ENCODE data around the gene RBPMS2. TPM values are rescaled to one million over a fixed set of nuclear protein-coding genes. Genes with fewer than 3 reads are reported as not detected.

RBPMS2 gene
- total RNA-seq, 1 donor from 2014 or later, result 1.9 TPM

DNA sequence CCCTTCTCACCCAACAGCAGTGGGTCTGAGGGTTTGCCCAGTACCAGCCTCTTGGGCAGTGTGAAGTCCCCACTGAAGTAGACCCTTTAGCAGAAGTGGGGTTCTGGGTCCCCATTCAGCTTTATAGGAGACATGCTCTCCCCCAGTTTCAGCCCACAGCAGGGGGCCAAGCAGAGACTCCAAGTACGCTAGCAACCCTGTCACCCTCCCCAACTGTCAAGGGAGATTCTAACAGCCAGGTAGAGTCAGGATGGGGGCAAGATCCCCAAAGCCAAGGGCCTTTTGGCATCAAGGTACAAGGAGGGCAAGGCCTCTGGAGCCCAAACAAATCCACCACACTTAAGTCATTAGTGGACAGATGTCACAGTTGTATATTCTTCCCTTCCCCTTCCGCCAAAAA lies 1.8 kb downstream of the RBPMS2 start:
- no peak for DNase-seq (ENCODE audit: low read depth)
- TF ChIP-seq, protein P1, sequence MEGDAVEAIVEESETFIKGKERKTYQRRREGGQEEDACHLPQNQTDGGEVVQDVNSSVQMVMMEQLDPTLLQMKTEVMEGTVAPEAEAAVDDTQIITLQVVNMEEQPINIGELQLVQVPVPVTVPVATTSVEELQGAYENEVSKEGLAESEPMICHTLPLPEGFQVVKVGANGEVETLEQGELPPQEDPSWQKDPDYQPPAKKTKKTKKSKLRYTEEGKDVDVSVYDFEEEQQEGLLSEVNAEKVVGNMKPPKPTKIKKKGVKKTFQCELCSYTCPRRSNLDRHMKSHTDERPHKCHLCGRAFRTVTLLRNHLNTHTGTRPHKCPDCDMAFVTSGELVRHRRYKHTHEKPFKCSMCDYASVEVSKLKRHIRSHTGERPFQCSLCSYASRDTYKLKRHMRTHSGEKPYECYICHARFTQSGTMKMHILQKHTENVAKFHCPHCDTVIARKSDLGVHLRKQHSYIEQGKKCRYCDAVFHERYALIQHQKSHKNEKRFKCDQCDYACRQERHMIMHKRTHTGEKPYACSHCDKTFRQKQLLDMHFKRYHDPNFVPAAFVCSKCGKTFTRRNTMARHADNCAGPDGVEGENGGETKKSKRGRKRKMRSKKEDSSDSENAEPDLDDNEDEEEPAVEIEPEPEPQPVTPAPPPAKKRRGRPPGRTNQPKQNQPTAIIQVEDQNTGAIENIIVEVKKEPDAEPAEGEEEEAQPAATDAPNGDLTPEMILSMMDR (IDR thresholded peaks at IDR 0.05; ENCODE audit: insufficient read depth, low read length, poor library complexity, severe bottlenecking), result no peak
- Histone ChIP-seq H3K36me3 (ENCODE audit: control insufficient read depth, insufficient read depth, low read length) (no peaks in the 10 kb centered on the region), H3K27me3 (ENCODE audit: control insufficient read depth, insufficient read depth, low read length) (peaks cover 11% of the 10 kb centered on the region), H3K4me3 (ENCODE audit: low read depth, low read length) (no peak overlapping the region)

- Histone ChIP-seq H3K4me3 (ENCODE audit: low read depth, low read length) (no peak overlapping the region), H3K27me3 (ENCODE audit: control insufficient read depth, insufficient read depth, low read length) (peaks cover 11% of the 10 kb centered on the region), H3K36me3 (ENCODE audit: control insufficient read depth, insufficient read depth, low read length) (no peaks in the 10 kb centered on the region)
- TF ChIP-seq, protein P1 (IDR thresholded peaks at IDR 0.05; ENCODE audit: insufficient read depth, low read length, poor library complexity, severe bottlenecking), result no peak
- DNase-seq (ENCODE audit: low read depth), result no peak
These were observed 2.4 kb downstream of the RBPMS2 start for GRCh38 chr15:64772964-64773363.

GRCh38 chr15:64772488-64772887 lies 2.9 kb downstream of the RBPMS2 start:
- H3K4me3 ChIP-seq (ENCODE audit: low read depth, low read length), result no peak overlapping the region
- H3K36me3 ChIP-seq (ENCODE audit: control insufficient read depth, insufficient read depth, low read length), result no peaks in the 10 kb centered on the region
- TF ChIP-seq, protein P1 (IDR thresholded peaks at IDR 0.05; ENCODE audit: insufficient read depth, low read length, poor library complexity, severe bottlenecking), result no peak
- peaks cover 11% of the 10 kb centered on the region for H3K27me3 ChIP-seq (ENCODE audit: control insufficient read depth, insufficient read depth, low read length)
- DNase-seq (ENCODE audit: low read depth), result no peak

DNA sequence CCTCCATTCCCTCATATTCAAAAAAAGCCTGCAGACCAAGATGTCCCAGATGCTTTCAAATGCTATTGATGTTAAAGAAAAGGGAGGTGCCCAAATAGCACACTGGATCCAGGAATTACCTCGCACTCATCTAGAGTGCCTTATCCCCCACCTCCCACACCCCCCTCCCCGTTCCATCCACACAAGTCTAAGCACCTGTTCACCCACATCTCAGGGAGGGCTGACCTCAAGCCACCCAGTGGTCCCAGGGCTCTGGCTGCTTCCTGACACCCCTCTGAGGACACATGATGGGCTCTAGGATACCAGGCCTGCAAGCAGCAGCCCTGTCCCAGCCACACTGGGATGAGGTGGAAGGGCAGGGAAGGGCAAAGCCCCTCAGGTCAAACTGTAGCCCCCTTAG lies 4.8 kb downstream of the RBPMS2 start:
- H3K4me3 ChIP-seq (ENCODE audit: low read depth, low read length), result no peak overlapping the region
- TF ChIP-seq, protein P1 (IDR thresholded peaks at IDR 0.05; ENCODE audit: insufficient read depth, low read length, poor library complexity, severe bottlenecking), result no peak
- no peak for DNase-seq (ENCODE audit: low read depth)
- H3K27me3 ChIP-seq (ENCODE audit: control insufficient read depth, insufficient read depth, low read length), result peaks cover 2% of the 10 kb centered on the region
- H3K36me3 ChIP-seq (ENCODE audit: control insufficient read depth, insufficient read depth, low read length), result no peaks in the 10 kb centered on the region

DNA sequence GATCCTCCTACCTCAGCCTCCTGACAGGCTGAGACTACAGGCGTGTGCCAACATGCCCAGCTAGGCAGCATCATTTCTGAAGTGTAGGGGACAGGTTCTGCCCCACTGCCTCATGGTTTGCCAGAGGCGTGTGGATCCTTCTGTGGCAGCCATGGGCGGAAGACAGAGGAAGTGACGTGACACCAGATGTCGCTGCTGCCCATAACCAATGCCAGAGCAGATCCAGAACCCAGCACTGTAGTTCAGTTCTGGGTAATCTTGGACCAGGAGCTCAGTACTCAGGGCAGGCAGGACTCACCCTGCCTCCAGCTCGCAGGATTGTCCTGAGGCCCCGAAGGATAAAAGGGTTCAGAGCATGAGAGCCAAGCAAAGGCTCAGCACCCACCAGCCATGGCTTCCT lies 8.2 kb downstream of the RBPMS2 start:
- TF ChIP-seq, protein P1 (IDR thresholded peaks at IDR 0.05; ENCODE audit: insufficient read depth, low read length, poor library complexity, severe bottlenecking), result no peak

DNA sequence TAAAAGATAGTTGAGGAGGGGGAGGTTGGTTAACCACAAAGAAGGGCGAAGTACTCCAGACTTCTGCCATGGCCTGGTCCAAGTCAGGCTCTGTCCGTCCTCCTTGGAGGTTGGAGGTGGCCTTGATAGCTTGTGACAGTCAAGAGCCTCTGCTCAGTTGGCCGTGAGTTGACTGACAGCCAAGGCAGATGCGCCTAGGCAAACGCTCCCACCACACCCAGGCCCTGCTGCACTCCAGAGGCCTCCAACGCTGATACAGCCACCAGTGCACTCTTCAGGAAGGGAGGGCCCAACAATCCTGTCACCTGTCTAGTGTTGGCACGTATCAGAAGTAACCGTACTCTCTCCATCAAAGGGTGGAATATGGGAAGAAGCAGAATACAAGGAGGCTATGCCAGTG lies 9.3 kb downstream of the RBPMS2 start:
- TF ChIP-seq, protein P1 (IDR thresholded peaks at IDR 0.05; ENCODE audit: insufficient read depth, low read length, poor library complexity, severe bottlenecking), result no peak
- no peak for DNase-seq (ENCODE audit: low read depth)
- H3K4me3 ChIP-seq (ENCODE audit: low read depth, low read length), result no peak overlapping the region
- H3K36me3 ChIP-seq (ENCODE audit: control insufficient read depth, insufficient read depth, low read length), result no peaks in the 10 kb centered on the region
- no peaks in the 10 kb centered on the region for H3K27me3 ChIP-seq (ENCODE audit: control insufficient read depth, insufficient read depth, low read length)

More for the DNA sequence above, 8.2 kb downstream of the RBPMS2 start:
- Histone ChIP-seq H3K27me3 (ENCODE audit: control insufficient read depth, insufficient read depth, low read length) (no peaks in the 10 kb centered on the region), H3K4me3 (ENCODE audit: low read depth, low read length) (no peak overlapping the region), H3K36me3 (ENCODE audit: control insufficient read depth, insufficient read depth, low read length) (no peaks in the 10 kb centered on the region)
- DNase-seq (ENCODE audit: low read depth), result no peak

All from kidney epithelial cell (primary cell).